Measurements from ENCODE around the gene KLK4. TPM values are rescaled to one million over a fixed set of nuclear protein-coding genes. Genes with fewer than 3 reads are reported as not detected.
A peak's percentile ranks its signal among the peaks of the same experiment; 100 is the strongest.

Gene KLK4
- total RNA-seq, 1 experiment from 2014 or later = 0.48 TPM

DNA sequence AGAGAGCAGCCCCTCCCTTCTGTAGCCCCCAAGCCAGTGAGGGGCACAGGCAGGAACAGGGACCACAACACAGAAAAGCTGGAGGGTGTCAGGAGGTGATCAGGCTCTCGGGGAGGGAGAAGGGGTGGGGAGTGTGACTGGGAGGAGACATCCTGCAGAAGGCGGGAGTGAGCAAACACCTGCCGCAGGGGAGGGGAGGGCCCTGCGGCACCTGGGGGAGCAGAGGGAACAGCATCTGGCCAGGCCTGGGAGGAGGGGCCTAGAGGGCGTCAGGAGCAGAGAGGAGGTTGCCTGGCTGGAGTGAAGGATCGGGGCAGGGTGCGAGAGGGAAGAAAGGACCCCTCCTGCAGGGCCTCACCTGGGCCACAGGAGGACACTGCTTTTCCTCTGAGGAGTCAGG lies 52.3 kb downstream of the KLK4 start:
- H3K4me3 Mint-ChIP-seq = peak overlapping the region in 1 of 2 experiments; percentile 54; a peak in 1 of 5 replicates
- H3K9ac ChIP-seq (ENCODE audit: extremely low read depth, insufficient read length, low read length) = no peak overlapping the region
- no peak overlapping the region for H2BK5ac ChIP-seq (ENCODE audit: insufficient read length, low read length)
- H3K56ac ChIP-seq (ENCODE audit: insufficient read length, low read depth, low read length) = no peak overlapping the region
- H2AFZ ChIP-seq (ENCODE audit: low read length) = no peak overlapping the region
- no peak overlapping the region for H2BK12ac ChIP-seq (ENCODE audit: insufficient read length, low read depth, low read length)
- H3K4me2 ChIP-seq (ENCODE audit: insufficient read depth, insufficient read length, low read length) = no peak overlapping the region
- H3K36me3 Mint-ChIP-seq (ENCODE audit: insufficient read depth in 1 of 3, low read depth in 3 of 3) = no peaks in the 10 kb centered on the region; a peak in 1 of 7 replicates
- H3K4me1 Mint-ChIP-seq = peaks cover 12 to 21% of the 10 kb centered on the region in 2 experiments
- H2BK120ac ChIP-seq (ENCODE audit: low read depth, low read length, poor library complexity, severe bottlenecking) = no peak overlapping the region
- H3K9me3 ChIP-seq (ENCODE audit: control insufficient read depth, low read depth, low read length) = no peaks in the 10 kb centered on the region
- no peaks in the 10 kb centered on the region for H3K27me3 ChIP-seq (ENCODE audit: insufficient read depth, low read length)
- H4K20me1 ChIP-seq (ENCODE audit: control insufficient read depth, insufficient read depth, insufficient read length) = no peaks in the 10 kb centered on the region
- H3K79me1 ChIP-seq (ENCODE audit: insufficient read depth, low read depth, low read length, poor library complexity, severe bottlenecking) = no peaks in the 10 kb centered on the region
- no peak overlapping the region for H3T11ph ChIP-seq (ENCODE audit: low read length)
- H3K79me2 ChIP-seq (ENCODE audit: insufficient read depth, low read length) = no peaks in the 10 kb centered on the region
- no peak overlapping the region for H3K23ac ChIP-seq (ENCODE audit: insufficient read length, low read depth, low read length)
- DNase-seq = peak; percentile 82
- H2BK20ac ChIP-seq (ENCODE audit: low read depth, low read length, poor library complexity, severe bottlenecking) = no peak overlapping the region
- no peak overlapping the region for H2BK15ac ChIP-seq (ENCODE audit: low read depth, low read length)
- H3K14ac ChIP-seq (ENCODE audit: insufficient read depth, low read length) = no peak overlapping the region
- H3K4me1 ChIP-seq (ENCODE audit: insufficient read depth, low read length) = peaks cover 8% of the 10 kb centered on the region; the same call in 1 of the 2 replicates
- H3K18ac ChIP-seq (ENCODE audit: insufficient read length, low read depth, low read length) = no peak overlapping the region
- TF ChIP-seq, protein P1, sequence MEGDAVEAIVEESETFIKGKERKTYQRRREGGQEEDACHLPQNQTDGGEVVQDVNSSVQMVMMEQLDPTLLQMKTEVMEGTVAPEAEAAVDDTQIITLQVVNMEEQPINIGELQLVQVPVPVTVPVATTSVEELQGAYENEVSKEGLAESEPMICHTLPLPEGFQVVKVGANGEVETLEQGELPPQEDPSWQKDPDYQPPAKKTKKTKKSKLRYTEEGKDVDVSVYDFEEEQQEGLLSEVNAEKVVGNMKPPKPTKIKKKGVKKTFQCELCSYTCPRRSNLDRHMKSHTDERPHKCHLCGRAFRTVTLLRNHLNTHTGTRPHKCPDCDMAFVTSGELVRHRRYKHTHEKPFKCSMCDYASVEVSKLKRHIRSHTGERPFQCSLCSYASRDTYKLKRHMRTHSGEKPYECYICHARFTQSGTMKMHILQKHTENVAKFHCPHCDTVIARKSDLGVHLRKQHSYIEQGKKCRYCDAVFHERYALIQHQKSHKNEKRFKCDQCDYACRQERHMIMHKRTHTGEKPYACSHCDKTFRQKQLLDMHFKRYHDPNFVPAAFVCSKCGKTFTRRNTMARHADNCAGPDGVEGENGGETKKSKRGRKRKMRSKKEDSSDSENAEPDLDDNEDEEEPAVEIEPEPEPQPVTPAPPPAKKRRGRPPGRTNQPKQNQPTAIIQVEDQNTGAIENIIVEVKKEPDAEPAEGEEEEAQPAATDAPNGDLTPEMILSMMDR (conservative IDR thresholded peaks at IDR 0.05) = no peak
- no peak overlapping the region for H4K5ac ChIP-seq (ENCODE audit: insufficient read length, low read depth, low read length)
- no peak overlapping the region for H3K27ac ChIP-seq (ENCODE audit: insufficient read length, low read depth, low read length)
- no peak overlapping the region for H2AK5ac ChIP-seq (ENCODE audit: insufficient read length, low read length)
- H3K27me3 Mint-ChIP-seq (ENCODE audit: low read depth) = peaks cover 78% of the 10 kb centered on the region
- WGBS (ENCODE audit: extremely low coverage, insufficient read length, low lambda C conversion rate) = no CpG with 5 or more reads among the region's 7 CpGs
- no peak overlapping the region for H4K91ac ChIP-seq (ENCODE audit: insufficient read length, low read depth, low read length)
- peaks cover 3 to 4% of the 10 kb centered on the region in 2 experiments; a peak in 2 of 5 replicates for H3K9me3 Mint-ChIP-seq
- H4K8ac ChIP-seq (replicated peaks; ENCODE audit: insufficient read length, low read depth, low read length) = no peak overlapping the region
- H3K23me2 ChIP-seq (ENCODE audit: insufficient read length, low read depth, low read length, poor library complexity, severe bottlenecking) = no peaks in the 10 kb centered on the region
- no peak overlapping the region for H3K27ac Mint-ChIP-seq
- no peak overlapping the region for H3K4ac ChIP-seq (ENCODE audit: low read depth, low read length)

Data from H9 (cell line).